Measurements from ENCODE around the gene NELL2. TPM values are rescaled to one million over a fixed set of nuclear protein-coding genes. Genes with fewer than 3 reads are reported as not detected.

Gene NELL2
- total and polyA plus RNA-seq, 10 of the 15 experiments (the other 5 are each of a cell fraction or from before 2014, with no cell fraction given), result 0.27 to 2.3 (median 0.76) TPM

DNA sequence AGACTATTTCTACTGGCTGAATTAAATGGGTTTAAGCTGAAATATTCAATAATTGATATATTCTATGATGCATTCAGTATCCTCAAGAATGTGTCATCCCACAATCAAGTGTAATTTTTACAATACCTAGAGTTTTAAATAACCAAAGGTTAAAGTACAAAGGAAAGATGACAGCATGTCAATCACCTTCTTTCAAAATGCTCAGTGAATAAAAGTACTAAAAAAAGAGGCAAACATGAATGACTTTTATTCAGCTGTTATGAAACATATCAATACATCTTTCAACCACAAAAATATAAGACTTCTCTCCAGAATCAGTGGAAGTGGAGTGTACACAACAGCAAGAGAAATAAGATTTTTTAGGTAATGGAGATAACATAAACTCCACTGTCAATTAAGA, 72.0 kb downstream of the NELL2 start:
- RAD21 ChIA-PET (ENCODE audit: unreplicated experiment), result no interaction called here
- intact Hi-C loops (cut with micrococcal nuclease; ENCODE audit: unreplicated experiment), result no loop called here
- DNase-seq (ENCODE audit: low read depth, low spot score) (no peak), ATAC-seq (no peak), FAIRE-seq (no peak)
- H3K4me3 ChIP-seq, result no peak overlapping the region
- no peak overlapping the region for H3K27ac ChIP-seq (ENCODE audit: control insufficient read depth, insufficient read depth)
- no TSS peak for BruUV-seq (replicated peaks)
- H3K4me1 ChIP-seq (ENCODE audit: control insufficient read depth, insufficient read depth, low read length), result no peaks in the 10 kb centered on the region
- H3K4me2 ChIP-seq (ENCODE audit: control insufficient read depth, insufficient read depth), result no peak overlapping the region
- H3K9ac ChIP-seq (ENCODE audit: control insufficient read depth, insufficient read depth, low read length), result no peak overlapping the region
- SMC1A ChIA-PET (ENCODE audit: uncharacterized antibody, unreplicated experiment), result no interaction called here
- in situ Hi-C loops (cut with MboI), result no loop called here
- H2AFZ ChIP-seq (ENCODE audit: control insufficient read depth, low read depth, low read length), result no peak overlapping the region
- H3K79me2 ChIP-seq (ENCODE audit: control insufficient read depth, insufficient read depth, low read length), result no peaks in the 10 kb centered on the region
- no peaks in the 10 kb centered on the region for H3K9me3 ChIP-seq (replicated peaks; ENCODE audit: control insufficient read depth, insufficient read depth, low read length)
- POLR2A ChIA-PET, result no interaction called here
- H4K20me1 ChIP-seq (ENCODE audit: control insufficient read depth, insufficient read depth), result no peaks in the 10 kb centered on the region
- TF ChIP-seq, protein P1, sequence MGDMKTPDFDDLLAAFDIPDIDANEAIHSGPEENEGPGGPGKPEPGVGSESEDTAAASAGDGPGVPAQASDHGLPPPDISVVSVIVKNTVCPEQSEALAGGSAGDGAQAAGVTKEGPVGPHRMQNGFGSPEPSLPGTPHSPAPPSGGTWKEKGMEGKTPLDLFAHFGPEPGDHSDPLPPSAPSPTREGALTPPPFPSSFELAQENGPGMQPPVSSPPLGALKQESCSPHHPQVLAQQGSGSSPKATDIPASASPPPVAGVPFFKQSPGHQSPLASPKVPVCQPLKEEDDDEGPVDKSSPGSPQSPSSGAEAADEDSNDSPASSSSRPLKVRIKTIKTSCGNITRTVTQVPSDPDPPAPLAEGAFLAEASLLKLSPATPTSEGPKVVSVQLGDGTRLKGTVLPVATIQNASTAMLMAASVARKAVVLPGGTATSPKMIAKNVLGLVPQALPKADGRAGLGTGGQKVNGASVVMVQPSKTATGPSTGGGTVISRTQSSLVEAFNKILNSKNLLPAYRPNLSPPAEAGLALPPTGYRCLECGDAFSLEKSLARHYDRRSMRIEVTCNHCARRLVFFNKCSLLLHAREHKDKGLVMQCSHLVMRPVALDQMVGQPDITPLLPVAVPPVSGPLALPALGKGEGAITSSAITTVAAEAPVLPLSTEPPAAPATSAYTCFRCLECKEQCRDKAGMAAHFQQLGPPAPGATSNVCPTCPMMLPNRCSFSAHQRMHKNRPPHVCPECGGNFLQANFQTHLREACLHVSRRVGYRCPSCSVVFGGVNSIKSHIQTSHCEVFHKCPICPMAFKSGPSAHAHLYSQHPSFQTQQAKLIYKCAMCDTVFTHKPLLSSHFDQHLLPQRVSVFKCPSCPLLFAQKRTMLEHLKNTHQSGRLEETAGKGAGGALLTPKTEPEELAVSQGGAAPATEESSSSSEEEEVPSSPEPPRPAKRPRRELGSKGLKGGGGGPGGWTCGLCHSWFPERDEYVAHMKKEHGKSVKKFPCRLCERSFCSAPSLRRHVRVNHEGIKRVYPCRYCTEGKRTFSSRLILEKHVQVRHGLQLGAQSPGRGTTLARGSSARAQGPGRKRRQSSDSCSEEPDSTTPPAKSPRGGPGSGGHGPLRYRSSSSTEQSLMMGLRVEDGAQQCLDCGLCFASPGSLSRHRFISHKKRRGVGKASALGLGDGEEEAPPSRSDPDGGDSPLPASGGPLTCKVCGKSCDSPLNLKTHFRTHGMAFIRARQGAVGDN (IDR thresholded peaks at IDR 0.05), result no peak
- TF ChIP-seq FOXK2 (IDR thresholded peaks at IDR 0.05), result no peak
- TF ChIP-seq, protein P2, sequence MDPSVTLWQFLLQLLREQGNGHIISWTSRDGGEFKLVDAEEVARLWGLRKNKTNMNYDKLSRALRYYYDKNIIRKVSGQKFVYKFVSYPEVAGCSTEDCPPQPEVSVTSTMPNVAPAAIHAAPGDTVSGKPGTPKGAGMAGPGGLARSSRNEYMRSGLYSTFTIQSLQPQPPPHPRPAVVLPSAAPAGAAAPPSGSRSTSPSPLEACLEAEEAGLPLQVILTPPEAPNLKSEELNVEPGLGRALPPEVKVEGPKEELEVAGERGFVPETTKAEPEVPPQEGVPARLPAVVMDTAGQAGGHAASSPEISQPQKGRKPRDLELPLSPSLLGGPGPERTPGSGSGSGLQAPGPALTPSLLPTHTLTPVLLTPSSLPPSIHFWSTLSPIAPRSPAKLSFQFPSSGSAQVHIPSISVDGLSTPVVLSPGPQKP (IDR thresholded peaks at IDR 0.05; ENCODE audit: low read depth, low read length), result no peak
- no peak for TF ChIP-seq MTA2 (IDR thresholded peaks at IDR 0.05; ENCODE audit: low read depth)
- TF ChIP-seq, protein P3, sequence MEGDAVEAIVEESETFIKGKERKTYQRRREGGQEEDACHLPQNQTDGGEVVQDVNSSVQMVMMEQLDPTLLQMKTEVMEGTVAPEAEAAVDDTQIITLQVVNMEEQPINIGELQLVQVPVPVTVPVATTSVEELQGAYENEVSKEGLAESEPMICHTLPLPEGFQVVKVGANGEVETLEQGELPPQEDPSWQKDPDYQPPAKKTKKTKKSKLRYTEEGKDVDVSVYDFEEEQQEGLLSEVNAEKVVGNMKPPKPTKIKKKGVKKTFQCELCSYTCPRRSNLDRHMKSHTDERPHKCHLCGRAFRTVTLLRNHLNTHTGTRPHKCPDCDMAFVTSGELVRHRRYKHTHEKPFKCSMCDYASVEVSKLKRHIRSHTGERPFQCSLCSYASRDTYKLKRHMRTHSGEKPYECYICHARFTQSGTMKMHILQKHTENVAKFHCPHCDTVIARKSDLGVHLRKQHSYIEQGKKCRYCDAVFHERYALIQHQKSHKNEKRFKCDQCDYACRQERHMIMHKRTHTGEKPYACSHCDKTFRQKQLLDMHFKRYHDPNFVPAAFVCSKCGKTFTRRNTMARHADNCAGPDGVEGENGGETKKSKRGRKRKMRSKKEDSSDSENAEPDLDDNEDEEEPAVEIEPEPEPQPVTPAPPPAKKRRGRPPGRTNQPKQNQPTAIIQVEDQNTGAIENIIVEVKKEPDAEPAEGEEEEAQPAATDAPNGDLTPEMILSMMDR (IDR thresholded peaks at IDR 0.05 in 2 of 3, conservative IDR thresholded peaks at IDR 0.05 in 1 of 3; ENCODE audit: control insufficient read depth in 2 of 3, extremely low read depth in 1 of 3, insufficient read depth in 1 of 3, low read depth in 3 of 3, low read length in 3 of 3), result no peak
- TF ChIP-seq SUZ12 (IDR thresholded peaks at IDR 0.05; ENCODE audit: unreplicated experiment), result no peak
- no peak for TF ChIP-seq TCF12 (IDR thresholded peaks at IDR 0.05; ENCODE audit: low read depth, low read length)
- no peak for TF ChIP-seq RCOR1 (conservative IDR thresholded peaks at IDR 0.05; ENCODE audit: low read depth, low read length)
- no peaks in the 10 kb centered on the region for H3K36me3 ChIP-seq (ENCODE audit: control insufficient read depth in 2 of 2, insufficient read depth in 2 of 2, low read length in 1 of 2)
- CTCF ChIA-PET, result interaction anchor here (1.2 kb wide), 1 partner anchor 29 kb away, joined by 3 read pairs; no protein-coding TSS in a partner anchor
- no peaks in the 10 kb centered on the region for H3K27me3 ChIP-seq (replicated peaks in 1 of 2; ENCODE audit: control insufficient read depth in 2 of 2, insufficient read depth in 2 of 2, low read length in 1 of 2)
